Caco-2 (cell line): Measurements from ENCODE around the gene EPHB1. TPM values are rescaled to one million over a fixed set of nuclear protein-coding genes. Genes with fewer than 3 reads are reported as not detected.

ENCODE experiments used
- BruUV-seq: library from RNA; stranded (reverse); fragments of 400-500 nt; replicated peaks from 2 replicates; lab custom pipeline; 2021; lab: Mats Ljungman, UMichigan
- CTCF ChIA-PET: fragments of 300-600 bp; sonication (Branson Sonifier 250); formaldehyde crosslinking; loops from one replicate; lab custom pipeline; 2022; ENCODE audit warnings: antibody characterized with exemption; lab: Charles Lee
- POLR2A ChIA-PET: fragments of 300-600 bp; sonication (Branson Sonifier 250); formaldehyde crosslinking; loops from one replicate; lab custom pipeline; 2022; ENCODE audit warnings: antibody characterized with exemption; lab: Charles Lee
- DNase-seq, 2 experiments: peaks; one replicate each; pipeline versions ENCODE4 v3.0.0 to v3.0.0-alpha.2; 2020 to 2022
- H3K27me3 ChIP-seq: replicated peaks from 2 replicates; pipeline ENCODE4 v1.6.0; 2011; ENCODE audit warnings: low read length; ENCODE audit not compliant: control insufficient read depth, insufficient read depth
- H3K36me3 ChIP-seq: 2 replicates; pipeline ENCODE4 v1.5.1; 2011; ENCODE audit warnings: low read length; ENCODE audit not compliant: control insufficient read depth, insufficient read depth
- H3K4me1 ChIP-seq: fragments of 250-450 bp; sonication (Bioruptor Pico); 2 replicates; pipeline ENCODE4 v1.5.1; 2020; ENCODE audit warnings: mild to moderate bottlenecking
- H3K4me3 ChIP-seq: 2 replicates; pipeline ENCODE4 v1.5.1; 2011; ENCODE audit warnings: low read depth, mild to moderate bottlenecking, control low read depth, low read length
- H3K9me3 ChIP-seq: fragments of 250-450 bp; sonication (Bioruptor Pico); 2 replicates; pipeline ENCODE4 v1.5.1; 2020; ENCODE audit warnings: mild to moderate bottlenecking, moderate library complexity
- H3K27ac Mint-ChIP-seq: one replicate; pipeline ENCODE4 v1.8.0; 2022; ENCODE audit warnings: mixed read lengths; ENCODE audit not compliant: unreplicated experiment
- H3K27me3 Mint-ChIP-seq: one replicate; pipeline ENCODE4 v1.8.0; 2022; ENCODE audit warnings: mixed read lengths; ENCODE audit not compliant: insufficient read depth, unreplicated experiment
- H3K36me3 Mint-ChIP-seq: one replicate; pipeline ENCODE4 v1.8.0; 2022; ENCODE audit warnings: mild to moderate bottlenecking, mixed read lengths; ENCODE audit not compliant: insufficient read depth, unreplicated experiment
- H3K4me1 Mint-ChIP-seq: one replicate; pipeline ENCODE4 v1.8.0; 2022; ENCODE audit warnings: low read depth, mixed read lengths; ENCODE audit not compliant: unreplicated experiment
- H3K4me3 Mint-ChIP-seq: one replicate; pipeline ENCODE4 v1.8.0; 2022; ENCODE audit warnings: mild to moderate bottlenecking, moderate library complexity, mixed read lengths; ENCODE audit not compliant: unreplicated experiment
- H3K9me3 Mint-ChIP-seq: one replicate; pipeline ENCODE4 v1.8.0; 2022; ENCODE audit warnings: mixed read lengths; ENCODE audit not compliant: unreplicated experiment
- intact Hi-C: fragments of 100-400 bp; cut with micrococcal nuclease; formaldehyde crosslinking; loops from one replicate; pipeline ENCODE4 v1.10.0; 2022; ENCODE audit not compliant: unreplicated experiment
- total RNA-seq: library from RNA; stranded (reverse); gene quantifications from 2 replicates; pipeline ENCODE4 v1.2.3, GENCODE V29; 2022
- TF ChIP-seq, protein P1 (sequence below), 2 experiments: fragments of 200-600 bp in 1 of 2; IDR thresholded peaks; 1 replicate in 1 of 2; 2 replicates in 1 of 2; pipeline versions ENCODE4 v1.5.1 to v1.8.0; 2011 to 2022; ENCODE audit warnings: antibody characterized with exemption in 1 of 2, control low read depth in 1 of 2, inconsistent platforms in 1 of 2, low read depth in 1 of 2, low read length in 1 of 2, mild to moderate bottlenecking in 1 of 2, moderate library complexity in 1 of 2; ENCODE audit not compliant: insufficient read depth in 1 of 2, severe bottlenecking in 1 of 2, unreplicated experiment in 1 of 2

EPHB1 gene
- total RNA-seq, 1 experiment from 2014 or later, result 2.3 TPM

DNA sequence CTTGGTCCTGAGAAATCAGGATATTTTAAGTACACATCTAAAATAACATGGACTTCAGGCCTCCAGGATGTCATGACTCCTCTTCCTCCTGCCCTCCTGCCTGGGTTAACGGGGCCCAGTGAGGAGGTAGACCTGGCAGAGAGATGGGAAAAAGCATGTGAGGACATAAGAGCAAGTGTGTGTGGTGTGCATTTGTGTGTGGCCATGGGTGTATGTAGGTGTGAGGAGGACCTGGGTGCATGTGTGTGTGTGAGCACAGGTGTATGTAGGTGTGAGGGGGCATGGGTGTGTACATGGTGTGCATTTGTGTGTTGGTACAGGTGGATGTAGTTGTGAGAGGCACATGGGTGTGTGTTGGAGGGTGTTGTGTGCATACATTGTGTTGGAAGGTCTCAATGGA, 105.4 kb downstream of the EPHB1 start:
- no TSS peak for BruUV-seq
- Mint-ChIP-seq H3K9me3 (no peaks in the 10 kb centered on the region), H3K27ac (no peak overlapping the region)

GRCh38 chr3:134901461-134901860, 106.4 kb downstream of the EPHB1 start:
- TF ChIP-seq, protein P1, sequence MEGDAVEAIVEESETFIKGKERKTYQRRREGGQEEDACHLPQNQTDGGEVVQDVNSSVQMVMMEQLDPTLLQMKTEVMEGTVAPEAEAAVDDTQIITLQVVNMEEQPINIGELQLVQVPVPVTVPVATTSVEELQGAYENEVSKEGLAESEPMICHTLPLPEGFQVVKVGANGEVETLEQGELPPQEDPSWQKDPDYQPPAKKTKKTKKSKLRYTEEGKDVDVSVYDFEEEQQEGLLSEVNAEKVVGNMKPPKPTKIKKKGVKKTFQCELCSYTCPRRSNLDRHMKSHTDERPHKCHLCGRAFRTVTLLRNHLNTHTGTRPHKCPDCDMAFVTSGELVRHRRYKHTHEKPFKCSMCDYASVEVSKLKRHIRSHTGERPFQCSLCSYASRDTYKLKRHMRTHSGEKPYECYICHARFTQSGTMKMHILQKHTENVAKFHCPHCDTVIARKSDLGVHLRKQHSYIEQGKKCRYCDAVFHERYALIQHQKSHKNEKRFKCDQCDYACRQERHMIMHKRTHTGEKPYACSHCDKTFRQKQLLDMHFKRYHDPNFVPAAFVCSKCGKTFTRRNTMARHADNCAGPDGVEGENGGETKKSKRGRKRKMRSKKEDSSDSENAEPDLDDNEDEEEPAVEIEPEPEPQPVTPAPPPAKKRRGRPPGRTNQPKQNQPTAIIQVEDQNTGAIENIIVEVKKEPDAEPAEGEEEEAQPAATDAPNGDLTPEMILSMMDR (IDR thresholded peaks at IDR 0.05; ENCODE audit: insufficient read depth in 1 of 2, low read depth in 1 of 2, low read length in 1 of 2, severe bottlenecking in 1 of 2, unreplicated experiment in 1 of 2), result no peak
- Histone ChIP-seq H3K4me3 (no peak overlapping the region), H3K27me3 (no peaks in the 10 kb centered on the region), H3K36me3 (no peaks in the 10 kb centered on the region), H3K9me3 (no peaks in the 10 kb centered on the region), H3K4me1 (no peaks in the 10 kb centered on the region)
- Mint-ChIP-seq H3K4me1 (no peaks in the 10 kb centered on the region), H3K9me3 (no peaks in the 10 kb centered on the region), H3K4me3 (no peak overlapping the region), H3K27ac (no peak overlapping the region), H3K27me3 (peaks cover 11% of the 10 kb centered on the region), H3K36me3 (no peaks in the 10 kb centered on the region)
- no TSS peak for BruUV-seq
- no peak for DNase-seq
- intact Hi-C loops, result no loop called here
- POLR2A ChIA-PET, result no interaction called here
- CTCF ChIA-PET, result no interaction called here

More for the DNA sequence above, 105.4 kb downstream of the EPHB1 start:
- TF ChIP-seq, protein P1 (IDR thresholded peaks at IDR 0.05; ENCODE audit: insufficient read depth in 1 of 2, low read depth in 1 of 2, low read length in 1 of 2, severe bottlenecking in 1 of 2, unreplicated experiment in 1 of 2), result no peak
- H3K9me3 ChIP-seq, result no peaks in the 10 kb centered on the region
- H3K36me3 ChIP-seq, result no peaks in the 10 kb centered on the region
- H3K4me3 ChIP-seq, result no peak overlapping the region
- peaks cover 11% of the 10 kb centered on the region for H3K27me3 Mint-ChIP-seq
- POLR2A ChIA-PET, result no interaction called here
- no peaks in the 10 kb centered on the region for H3K4me1 Mint-ChIP-seq
- no peaks in the 10 kb centered on the region for H3K36me3 Mint-ChIP-seq
- no peak overlapping the region for H3K4me3 Mint-ChIP-seq
- DNase-seq, result no peak
- no peaks in the 10 kb centered on the region for H3K4me1 ChIP-seq
- intact Hi-C loops, result no loop called here
- CTCF ChIA-PET, result no interaction called here
- H3K27me3 ChIP-seq, result no peaks in the 10 kb centered on the region

DNA sequence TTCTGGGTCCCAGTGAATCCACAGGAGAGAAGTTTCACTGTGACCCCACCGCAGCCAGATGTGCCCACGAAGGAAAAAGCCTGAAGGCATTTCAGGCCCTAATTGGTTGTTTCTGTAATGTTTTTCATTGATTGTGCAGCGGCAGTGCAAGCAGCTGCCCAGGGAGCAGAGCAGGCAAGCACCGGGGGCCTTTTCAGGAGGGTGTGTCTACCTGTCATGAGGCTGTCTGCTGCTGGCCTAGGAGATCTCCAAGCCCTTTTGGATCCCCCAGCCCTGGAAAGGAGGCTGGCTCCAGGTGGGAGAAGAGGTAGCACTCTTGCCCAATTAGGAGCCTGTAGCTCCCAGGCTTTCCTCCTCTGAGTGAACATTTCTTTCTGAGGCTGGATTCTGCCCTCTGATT, 108.8 kb downstream of the EPHB1 start:
- no peaks in the 10 kb centered on the region for H3K36me3 Mint-ChIP-seq
- DNase-seq, result no peak
- Histone ChIP-seq H3K4me3 (no peak overlapping the region), H3K36me3 (no peaks in the 10 kb centered on the region), H3K9me3 (no peaks in the 10 kb centered on the region), H3K4me1 (no peaks in the 10 kb centered on the region), H3K27me3 (no peaks in the 10 kb centered on the region)
- CTCF ChIA-PET, result no interaction called here
- intact Hi-C loops, result no loop called here
- peaks cover 14% of the 10 kb centered on the region for H3K27me3 Mint-ChIP-seq
- H3K4me1 Mint-ChIP-seq, result no peaks in the 10 kb centered on the region
- H3K9me3 Mint-ChIP-seq, result no peaks in the 10 kb centered on the region
- POLR2A ChIA-PET, result no interaction called here
- H3K27ac Mint-ChIP-seq, result no peak overlapping the region
- BruUV-seq, result no TSS peak
- TF ChIP-seq, protein P1 (IDR thresholded peaks at IDR 0.05; ENCODE audit: insufficient read depth in 1 of 2, low read depth in 1 of 2, low read length in 1 of 2, severe bottlenecking in 1 of 2, unreplicated experiment in 1 of 2), result no peak
- H3K4me3 Mint-ChIP-seq, result no peak overlapping the region
